GM19395 (cell line): ENCODE results near the gene TAF7L.
"Not testable (repeated sequence)": the region's sequence is repeated elsewhere in the genome, so short reads cannot be mapped to it uniquely, and the experiment has no call there.

Source experiments
- ATAC-seq: cut with Tn5 transposase; IDR thresholded peaks from one replicate; pipeline ENCODE4 v1.9.1; 2021; ENCODE audit warnings: mild to moderate bottlenecking, moderate library complexity; ENCODE audit not compliant: unreplicated experiment

The TAF7L gene, protein sequence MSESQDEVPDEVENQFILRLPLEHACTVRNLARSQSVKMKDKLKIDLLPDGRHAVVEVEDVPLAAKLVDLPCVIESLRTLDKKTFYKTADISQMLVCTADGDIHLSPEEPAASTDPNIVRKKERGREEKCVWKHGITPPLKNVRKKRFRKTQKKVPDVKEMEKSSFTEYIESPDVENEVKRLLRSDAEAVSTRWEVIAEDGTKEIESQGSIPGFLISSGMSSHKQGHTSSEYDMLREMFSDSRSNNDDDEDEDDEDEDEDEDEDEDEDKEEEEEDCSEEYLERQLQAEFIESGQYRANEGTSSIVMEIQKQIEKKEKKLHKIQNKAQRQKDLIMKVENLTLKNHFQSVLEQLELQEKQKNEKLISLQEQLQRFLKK

GRCh38 chrX:101290957-101291603 is at the start of gene TAF7L:
Gene TAF7L (minus strand): TSS chrX:101291334. CDS start chrX:101287543, 3,791 bp downstream.
- no peak for ATAC-seq

GRCh38 chrX:101337776-101338271 is 46.7 kb upstream of the TAF7L start:
- ATAC-seq = no peak

DNA sequence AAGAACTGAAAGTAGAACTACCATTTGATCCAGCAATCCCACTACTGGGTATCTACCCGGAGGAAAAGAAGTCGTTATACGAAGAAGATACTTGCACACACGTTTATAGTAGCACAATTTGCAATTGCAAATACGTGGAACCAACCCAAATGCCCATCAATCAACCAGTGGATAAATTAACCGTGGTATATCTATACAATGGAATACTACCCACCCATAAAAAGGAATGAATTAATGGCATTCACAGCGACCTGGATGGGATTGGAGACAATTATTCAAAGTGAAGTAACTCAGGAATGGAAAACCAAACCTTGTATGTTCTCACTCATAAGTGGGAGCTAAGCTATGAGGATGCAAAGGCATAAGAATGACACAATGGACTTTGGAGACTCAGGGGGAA is 43.2 kb upstream of the TAF7L start:
- ATAC-seq = not testable (repeated sequence)

GRCh38 chrX:101326600-101326999 is 35.5 kb upstream of the TAF7L start:
- ATAC-seq = not testable (repeated sequence)

DNA sequence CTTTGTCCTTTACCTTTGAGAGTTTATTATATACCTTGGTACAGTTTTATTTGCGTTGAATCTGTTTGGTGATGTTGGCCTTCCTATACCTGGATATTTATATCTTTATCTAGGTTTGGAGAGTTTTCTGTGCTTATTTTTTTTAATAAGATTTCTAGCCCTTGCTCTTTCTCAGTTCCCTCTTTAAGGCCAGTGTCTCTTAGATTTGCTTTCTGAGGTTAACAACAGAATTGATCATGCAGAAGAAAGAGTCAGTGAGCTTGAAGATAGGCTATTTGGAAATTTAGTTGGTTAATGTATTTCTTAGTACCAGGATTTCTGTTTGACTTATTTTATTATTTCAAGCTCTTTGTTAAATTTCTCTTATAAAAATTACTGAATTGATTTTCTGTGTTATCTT is 12.7 kb upstream of the TAF7L start:
- ATAC-seq = no peak

DNA sequence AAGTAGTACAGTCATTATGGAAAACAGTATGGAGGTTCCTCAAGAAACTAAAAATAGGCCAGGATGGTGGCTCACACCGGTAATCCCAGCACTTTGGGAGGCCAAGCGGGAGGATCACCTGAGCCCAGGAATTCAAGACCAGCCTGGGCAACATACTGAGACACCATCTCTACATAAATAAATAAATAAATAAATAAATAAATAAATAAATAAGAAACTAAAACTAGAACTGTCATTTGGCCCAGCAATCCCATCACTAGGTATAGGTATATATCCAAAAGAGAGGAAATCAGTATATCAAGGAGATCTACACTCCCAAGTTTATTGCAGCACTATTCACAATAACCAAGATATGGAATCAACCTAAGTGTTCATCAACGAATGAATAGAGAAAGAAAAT is 4.5 kb upstream of the TAF7L start:
- not testable (repeated sequence) for ATAC-seq

DNA sequence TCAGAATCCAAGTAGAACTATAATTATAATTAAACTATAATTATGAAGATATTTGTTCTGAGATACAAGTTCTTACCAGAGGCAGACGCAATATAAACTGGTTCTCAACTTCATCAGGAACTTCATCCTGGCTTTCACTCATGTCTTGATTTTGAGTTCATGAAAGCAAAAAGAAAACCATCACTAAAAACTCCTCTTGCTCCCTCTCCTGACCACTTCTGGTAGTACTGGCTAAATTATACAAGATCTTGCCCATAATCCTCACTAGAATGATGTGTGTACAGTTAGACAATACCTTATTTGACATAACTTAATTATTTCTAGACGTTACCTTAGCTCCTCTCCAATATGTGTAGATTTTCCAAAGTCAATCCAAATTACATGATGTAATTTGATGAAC is 3.7 kb downstream of the TAF7L start:
- peak; percentile 80 for ATAC-seq

GRCh38 chrX:101276238-101276637 is 14.9 kb downstream of the TAF7L start:
- no peak for ATAC-seq

GRCh38 chrX:101274198-101274597 is 16.9 kb downstream of the TAF7L start:
- no peak for ATAC-seq

GRCh38 chrX:101265869-101266428 is 25.2 kb downstream of the TAF7L start:
- no peak for ATAC-seq

DNA sequence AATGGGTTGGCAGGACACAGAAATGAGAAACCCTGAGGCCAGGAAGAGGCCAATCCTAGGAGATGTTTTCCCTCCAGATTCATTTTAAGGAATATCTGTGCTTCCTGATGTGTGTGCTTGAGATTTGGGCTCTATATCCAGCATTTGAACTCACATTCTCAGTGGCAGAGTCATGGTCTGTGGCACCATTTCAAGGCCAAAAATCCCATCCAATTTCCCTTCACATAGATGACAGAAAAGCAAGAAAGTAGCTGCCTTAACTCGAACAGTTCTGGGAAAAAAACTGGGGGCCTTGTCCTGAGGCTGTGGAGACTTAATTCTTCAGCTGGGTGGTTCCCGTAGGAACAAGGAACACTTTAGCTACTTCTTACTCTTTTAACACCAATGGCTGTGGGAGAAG is 27.4 kb downstream of the TAF7L start:
- ATAC-seq = no peak

- ATAC-seq = no peak
These were observed 28.5 kb downstream of the TAF7L start for GRCh38 chrX:101262590-101262989.

DNA sequence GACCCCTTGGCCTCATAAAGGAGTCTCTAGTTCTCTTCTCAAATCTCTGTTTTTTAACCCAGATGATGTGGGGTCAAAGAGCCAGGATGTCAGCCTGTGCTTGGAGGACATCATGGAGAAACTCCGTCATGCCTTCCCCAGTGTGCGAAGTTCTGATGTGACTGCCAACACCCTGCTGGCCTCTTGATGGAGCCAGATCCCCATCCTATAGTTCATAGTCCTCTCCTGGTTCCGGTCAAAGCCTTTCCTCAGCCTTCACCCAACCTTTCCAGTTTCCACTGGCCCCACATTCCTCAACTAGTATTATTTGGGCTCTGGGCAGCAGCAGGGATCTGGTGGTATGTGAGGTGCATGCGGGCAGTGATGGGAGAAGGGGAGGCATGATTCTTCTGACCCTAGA is 30.7 kb downstream of the TAF7L start:
- ATAC-seq = no peak

- no peak for ATAC-seq
These were observed 32.9 kb downstream of the TAF7L start for GRCh38 chrX:101258259-101258581.

GRCh38 chrX:101257448-101258258 is 33.5 kb downstream of the TAF7L start:
- no peak for ATAC-seq

DNA sequence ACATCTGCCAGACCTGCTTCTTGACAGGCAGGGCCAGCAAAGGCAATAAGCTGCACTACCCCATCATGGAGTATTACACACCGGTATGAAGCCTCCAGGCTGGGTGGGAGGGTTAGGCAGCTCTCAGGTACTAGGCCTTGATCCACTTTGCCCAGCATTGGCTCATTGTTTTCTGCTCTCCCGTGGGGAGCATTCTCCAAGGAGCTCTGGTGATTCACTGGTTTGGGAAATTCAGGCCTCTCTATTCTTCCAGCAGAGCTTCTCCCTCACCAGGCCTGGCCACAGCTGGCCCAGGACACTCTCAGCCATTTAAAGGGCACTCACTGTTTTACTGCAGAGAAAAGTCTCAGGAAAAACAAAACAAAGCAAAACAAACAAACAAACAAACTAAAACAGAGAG is 38.5 kb downstream of the TAF7L start:
- ATAC-seq = no peak

- no peak for ATAC-seq
These were observed 49.6 kb downstream of the TAF7L start for GRCh38 chrX:101241531-101241930.

- no peak for ATAC-seq
These were observed 54.1 kb downstream of the TAF7L start for GRCh38 chrX:101237041-101237440.

DNA sequence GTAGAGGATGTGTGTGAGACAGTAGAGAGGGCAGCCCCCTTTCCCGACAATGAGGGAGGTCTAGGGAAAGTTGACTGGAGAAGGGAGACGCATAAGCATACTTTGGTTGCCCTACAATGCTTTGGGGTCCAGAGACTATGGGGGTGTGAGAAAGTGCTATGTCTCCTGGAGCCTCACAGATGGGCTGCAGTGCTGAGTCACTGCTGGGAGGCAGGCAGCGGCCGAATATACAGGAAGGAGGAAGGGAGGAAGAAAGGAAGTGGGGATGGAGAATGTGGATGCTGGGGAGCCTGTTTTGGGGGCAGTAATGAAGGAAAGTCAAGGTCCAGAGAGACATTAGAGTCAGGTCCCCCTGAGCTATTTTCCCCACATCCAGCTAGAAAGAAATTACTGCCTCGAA is 58.8 kb downstream of the TAF7L start:
- no peak for ATAC-seq

DNA sequence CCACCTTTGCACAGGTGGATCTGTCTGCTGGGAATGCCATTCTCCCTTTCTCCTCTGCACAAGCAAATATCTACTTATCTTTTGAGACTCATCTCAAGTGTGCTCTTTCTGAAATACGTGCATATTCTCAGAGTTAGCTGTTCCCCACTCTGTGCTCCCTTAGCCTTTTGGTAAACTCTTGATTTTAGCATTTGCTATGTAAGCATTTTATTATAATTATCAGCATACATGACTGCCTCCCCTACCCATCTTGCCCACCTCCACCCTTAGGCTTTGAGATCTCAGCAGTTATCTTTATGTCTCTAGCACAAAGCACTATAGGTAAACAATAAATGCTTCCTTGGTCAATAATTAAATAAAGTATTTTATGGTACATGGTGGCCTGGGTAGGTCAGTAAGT is 60.1 kb downstream of the TAF7L start:
- no peak for ATAC-seq

- no peak for ATAC-seq
These were observed 60.5 kb downstream of the TAF7L start for GRCh38 chrX:101230636-101231035.
